ENCODE results near the gene TEX48.

TEX48 gene

GRCh38 chr9:114666401-114666800, 15.6 kb downstream of the TEX48 start:
- DNase-seq = no peak

- no peak for DNase-seq
Observed at GRCh38 chr9:114664181-114664580, 17.8 kb downstream of the TEX48 start.

GRCh38 chr9:114662081-114662989, 19.7 kb downstream of the TEX48 start:
- peak; percentile 75 for DNase-seq

DNA sequence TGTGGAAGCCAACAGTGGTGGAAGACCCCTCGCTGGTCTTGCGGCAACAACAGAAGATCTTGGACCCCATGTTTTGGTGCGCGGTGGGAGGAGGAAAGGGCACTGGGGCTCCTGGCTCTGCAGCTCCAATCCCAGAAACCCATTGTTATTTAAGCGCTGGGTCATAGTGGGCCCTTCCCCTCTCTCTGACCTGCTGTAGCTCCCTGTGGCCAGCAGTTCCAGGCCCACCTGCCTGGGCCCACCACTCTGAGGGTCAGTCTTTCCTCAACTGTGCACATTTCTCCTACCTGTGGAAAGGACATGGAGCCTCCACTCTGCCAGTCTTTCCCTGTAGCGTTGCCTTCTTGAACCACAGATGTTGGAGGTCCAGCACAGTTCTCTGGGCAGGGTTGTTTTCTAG, 24.3 kb downstream of the TEX48 start, which contains the start of gene TEX53:
Gene TEX53 (minus strand): TSS at position 101 of the 400 bp plus-strand sequence. CDS start 31 bp downstream, at position 70.
- DNase-seq = no peak

DNA sequence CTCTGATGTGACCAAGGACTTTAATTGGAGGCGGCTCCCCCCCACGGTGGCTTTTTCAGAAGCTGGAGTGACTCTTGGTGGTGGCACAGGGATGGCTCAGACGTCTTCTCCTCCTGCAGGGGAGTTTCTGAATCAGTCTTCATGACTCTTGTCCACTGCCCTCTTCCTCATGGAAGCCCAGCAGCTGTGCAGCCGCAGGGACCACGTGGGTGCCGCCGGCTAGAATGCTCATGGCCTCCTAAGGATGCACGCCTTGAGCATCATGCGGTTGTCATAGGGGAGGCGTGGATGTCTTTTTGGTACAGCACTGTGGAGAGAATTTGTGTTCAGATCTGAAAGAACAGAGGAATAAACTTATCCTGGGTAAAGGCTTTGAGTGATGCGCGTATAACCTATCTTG, 25.7 kb downstream of the TEX48 start:
- DNase-seq = no peak

- no peak for DNase-seq
Observed at GRCh38 chr9:114655689-114656088, 26.3 kb downstream of the TEX48 start.

- peak; percentile 86 for DNase-seq
Observed at GRCh38 chr9:114653556-114654159, 28.3 kb downstream of the TEX48 start.

- no peak for DNase-seq
Observed at GRCh38 chr9:114652776-114653555, 29.0 kb downstream of the TEX48 start.

DNA sequence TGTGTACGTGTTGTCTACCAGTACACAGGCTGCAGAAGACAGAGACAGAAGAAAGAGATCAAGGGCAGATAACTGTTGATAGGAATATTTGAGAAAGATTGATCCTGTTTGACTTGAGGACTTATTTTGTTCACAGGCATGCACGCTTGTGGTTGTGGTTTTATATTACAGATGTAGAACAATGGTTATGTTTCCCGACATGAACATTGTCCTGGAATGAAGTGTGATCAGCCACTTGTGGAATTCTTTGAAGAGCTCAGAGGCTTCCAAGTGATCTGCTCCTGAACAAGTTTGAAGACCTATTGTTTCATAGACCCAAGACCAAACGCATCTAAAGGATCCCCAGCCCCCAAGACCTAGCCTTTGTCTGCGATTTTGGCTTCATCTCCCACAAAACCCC, 38.1 kb downstream of the TEX48 start:
- DNase-seq = no peak

GRCh38 chr9:114643001-114643400, 39.0 kb downstream of the TEX48 start:
- DNase-seq = no peak

DNA sequence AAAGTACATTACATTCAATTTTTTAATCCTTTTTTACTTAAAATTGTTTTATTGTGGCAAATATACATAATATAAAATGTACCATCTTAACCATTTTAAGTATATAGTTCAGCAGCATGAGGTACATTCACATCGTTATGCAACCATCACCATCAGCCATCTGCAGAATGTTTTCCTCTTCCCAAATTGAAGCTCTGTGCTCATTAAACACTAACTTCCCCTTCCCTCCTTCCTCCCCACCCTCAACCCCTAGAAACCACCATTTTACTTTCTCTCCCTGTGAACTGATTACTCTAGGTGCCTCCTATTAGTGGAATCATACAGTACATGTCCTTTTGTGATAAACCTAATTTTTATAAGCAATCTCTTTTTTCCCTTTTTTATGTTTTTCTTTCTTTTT, 40.0 kb downstream of the TEX48 start:
- no peak for DNase-seq

GRCh38 chr9:114638404-114638803, 43.6 kb downstream of the TEX48 start:
- no peak for DNase-seq

- no peak for DNase-seq
Observed at GRCh38 chr9:114634387-114634786, 47.6 kb downstream of the TEX48 start.

DNA sequence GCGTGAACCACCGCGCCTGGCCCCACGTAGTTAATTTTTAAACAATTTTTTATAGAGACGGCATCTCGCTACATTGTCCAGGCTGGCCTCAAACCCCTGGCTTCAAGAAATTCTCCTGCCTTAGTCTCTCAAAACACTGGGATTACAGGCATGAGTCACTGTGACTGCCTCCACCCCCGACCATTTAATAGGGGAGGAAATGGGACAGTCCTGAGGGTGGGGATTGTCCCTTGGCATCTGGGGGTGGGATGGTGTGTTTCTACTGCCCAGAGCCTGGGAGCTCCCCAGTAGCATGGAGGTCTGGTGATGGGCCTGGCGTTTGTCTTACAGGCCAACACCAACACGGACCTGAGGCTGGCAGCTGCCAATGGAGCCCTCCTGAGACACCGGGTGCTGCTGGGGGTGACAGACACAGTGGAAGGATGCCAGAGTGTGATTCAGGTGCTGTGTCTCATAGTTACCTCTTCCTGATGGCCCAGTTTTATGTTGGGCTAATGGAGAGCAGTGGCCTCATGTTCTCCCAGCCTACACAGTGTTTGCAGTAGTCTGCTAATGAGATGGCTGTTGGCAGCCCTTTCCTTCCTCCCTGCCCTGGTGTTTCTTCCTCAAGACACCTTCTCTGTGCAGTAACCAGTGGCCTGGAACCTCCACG, 48.4 kb downstream of the TEX48 start:
- DNase-seq = no peak

DNA sequence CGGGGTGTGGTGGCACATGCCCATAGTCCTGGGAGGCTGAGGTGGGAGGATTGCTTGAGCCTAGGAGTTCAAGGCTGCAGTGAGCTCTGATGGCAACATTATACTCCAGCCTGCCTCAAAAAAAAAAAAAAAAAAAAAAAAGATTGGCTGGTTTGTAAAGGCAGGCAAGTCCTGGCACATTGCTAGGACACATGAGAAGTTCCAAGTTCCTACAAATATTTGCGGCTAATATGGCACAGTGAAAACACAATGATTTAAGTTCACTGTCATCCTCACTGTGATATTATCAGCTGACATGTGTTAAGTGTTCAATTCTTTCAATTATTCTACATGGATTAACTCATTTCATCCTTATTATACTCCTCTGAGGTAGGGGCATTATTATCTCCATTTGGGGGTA, 50.8 kb downstream of the TEX48 start:
- no peak for DNase-seq

DNA sequence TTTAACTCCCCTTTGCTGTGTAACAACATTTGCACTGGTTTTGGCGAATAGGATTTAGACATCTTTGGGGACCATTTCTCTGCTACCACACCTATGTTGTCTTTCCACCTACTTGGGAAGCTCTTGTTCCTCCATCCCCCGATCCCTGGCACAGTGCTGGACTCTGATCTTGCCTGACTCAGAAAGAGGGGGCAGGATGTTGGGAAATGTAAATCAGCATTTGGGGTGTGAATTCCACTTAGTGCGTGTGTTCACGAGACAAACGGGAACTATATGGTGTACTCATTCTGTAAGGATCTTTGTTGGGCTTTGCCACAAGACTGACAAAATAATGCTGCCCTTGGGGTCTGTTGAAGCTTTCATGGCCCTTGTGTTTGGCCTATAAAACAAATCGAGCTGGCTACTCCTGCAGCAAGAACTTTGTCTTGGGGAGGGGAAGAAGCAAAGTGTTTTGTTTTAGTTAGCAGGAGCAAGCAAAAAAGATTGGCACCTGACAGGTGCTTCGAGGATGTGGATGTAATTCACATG, 52.4 kb downstream of the TEX48 start:
- DNase-seq = no peak

DNA sequence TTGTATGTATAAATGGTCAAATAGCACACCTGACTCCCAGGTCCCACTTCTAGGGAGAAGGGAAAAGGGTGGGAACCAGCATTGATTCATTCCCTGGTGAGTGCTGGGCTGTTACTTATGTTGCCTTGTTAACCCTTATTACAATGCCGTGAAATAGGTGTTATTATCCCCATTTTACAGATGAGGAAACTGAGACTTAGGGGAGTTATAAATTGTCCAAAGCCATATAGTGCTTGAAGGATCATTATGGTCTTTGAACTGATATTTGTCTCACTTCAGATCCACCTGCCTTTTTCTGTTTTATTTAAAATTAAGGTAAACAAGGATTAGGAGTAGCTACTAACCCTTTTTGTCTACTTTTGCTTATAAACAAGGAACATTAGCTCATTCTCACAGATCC, 54.4 kb downstream of the TEX48 start:
- DNase-seq = no peak

GRCh38 chr9:114626415-114627020, 55.5 kb downstream of the TEX48 start:
- no peak for DNase-seq

DNA sequence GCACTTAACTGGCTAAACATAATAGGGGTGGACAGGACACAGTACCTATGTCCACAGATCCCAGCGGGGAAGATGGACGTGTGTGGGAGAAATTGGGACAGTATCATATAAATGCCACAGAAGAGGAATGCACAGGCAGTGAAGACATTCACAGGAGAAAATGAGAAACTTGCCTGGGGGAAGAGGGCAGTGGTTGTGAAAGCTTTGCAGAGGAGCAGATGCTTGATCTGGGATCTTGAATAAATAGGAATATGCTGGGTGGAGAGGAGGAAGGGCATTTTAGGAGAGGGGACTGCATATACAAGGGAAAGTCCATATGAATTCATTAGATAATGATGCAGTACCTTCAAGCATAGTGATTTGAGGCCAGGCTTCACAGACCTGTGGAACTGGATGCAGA, 57.3 kb downstream of the TEX48 start:
- DNase-seq = no peak

DNA sequence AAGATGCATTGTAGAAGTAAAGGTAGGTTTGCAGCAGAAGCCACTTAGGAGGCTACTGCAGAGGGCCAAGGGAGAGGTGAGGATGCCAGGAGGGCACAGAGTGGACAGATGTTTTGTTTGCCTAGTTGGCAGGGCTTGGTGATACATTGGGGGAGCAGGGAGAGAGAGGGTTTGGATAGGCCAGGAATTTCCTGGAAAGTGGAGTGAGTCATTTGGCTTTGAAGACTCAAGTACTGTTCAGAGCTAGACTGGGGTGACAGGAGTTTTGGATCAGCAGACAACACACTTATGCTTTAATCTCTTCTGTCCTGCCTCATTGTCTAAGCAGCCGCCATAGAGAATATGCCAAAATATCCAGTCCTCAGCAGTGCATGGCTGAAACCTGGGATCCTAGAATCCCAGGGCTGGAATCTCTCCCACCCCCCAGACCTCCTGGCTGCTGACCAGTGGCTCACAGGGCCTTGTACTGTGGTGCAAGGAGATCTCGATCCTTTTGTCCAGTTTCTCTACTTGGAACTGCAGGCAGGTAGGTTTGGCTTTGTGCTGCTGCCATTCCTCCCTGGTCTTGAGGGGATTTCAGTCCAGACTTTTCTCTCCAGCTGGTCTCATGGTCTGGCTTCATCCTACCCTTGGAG, 59.9 kb downstream of the TEX48 start:
- DNase-seq = no peak

- DNase-seq = no peak
Observed at GRCh38 chr9:114621561-114621960, 60.4 kb downstream of the TEX48 start.
